ENCODE results near the gene TET3. TPM values are rescaled to one million over a fixed set of nuclear protein-coding genes. Genes with fewer than 3 reads are reported as not detected.

TET3 gene
- total RNA-seq, 1 donor from 2014 or later = 21.5 TPM

DNA sequence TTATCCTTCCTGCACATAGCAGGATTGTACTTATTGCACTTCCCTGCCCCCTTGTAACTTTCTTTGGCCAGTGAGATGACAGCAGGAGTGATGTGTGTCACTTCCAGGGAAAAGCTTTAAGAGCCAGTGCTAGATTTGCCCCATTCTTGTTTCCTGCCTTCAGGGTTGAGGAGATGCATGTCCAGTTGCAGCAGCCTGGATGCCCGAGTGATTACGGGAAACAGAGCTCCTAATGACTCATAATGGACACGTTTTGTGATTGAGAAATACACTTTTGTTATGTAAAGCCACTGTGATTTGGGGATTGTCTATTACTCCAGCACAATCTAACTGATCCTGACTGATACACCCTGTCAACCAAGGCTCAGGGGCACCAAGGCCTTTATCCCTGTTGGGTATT lies 5.0 kb upstream of the TET3 start:
- TF ChIP-seq, protein P1, sequence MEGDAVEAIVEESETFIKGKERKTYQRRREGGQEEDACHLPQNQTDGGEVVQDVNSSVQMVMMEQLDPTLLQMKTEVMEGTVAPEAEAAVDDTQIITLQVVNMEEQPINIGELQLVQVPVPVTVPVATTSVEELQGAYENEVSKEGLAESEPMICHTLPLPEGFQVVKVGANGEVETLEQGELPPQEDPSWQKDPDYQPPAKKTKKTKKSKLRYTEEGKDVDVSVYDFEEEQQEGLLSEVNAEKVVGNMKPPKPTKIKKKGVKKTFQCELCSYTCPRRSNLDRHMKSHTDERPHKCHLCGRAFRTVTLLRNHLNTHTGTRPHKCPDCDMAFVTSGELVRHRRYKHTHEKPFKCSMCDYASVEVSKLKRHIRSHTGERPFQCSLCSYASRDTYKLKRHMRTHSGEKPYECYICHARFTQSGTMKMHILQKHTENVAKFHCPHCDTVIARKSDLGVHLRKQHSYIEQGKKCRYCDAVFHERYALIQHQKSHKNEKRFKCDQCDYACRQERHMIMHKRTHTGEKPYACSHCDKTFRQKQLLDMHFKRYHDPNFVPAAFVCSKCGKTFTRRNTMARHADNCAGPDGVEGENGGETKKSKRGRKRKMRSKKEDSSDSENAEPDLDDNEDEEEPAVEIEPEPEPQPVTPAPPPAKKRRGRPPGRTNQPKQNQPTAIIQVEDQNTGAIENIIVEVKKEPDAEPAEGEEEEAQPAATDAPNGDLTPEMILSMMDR (IDR thresholded peaks at IDR 0.05) = no peak
- intact Hi-C loops (cut with DNase I) = no loop called here
- Histone ChIP-seq H3K27me3 (ENCODE audit: low read depth) (no peaks in the 10 kb centered on the region), H3K9me3 (no peaks in the 10 kb centered on the region), H3K36me3 (no peaks in the 10 kb centered on the region), H3K27ac (no peak overlapping the region), H3K4me1 (peaks cover 54% of the 10 kb centered on the region), H3K4me3 (no peak overlapping the region)
- no peak for DNase-seq
- no peak for ATAC-seq

DNA sequence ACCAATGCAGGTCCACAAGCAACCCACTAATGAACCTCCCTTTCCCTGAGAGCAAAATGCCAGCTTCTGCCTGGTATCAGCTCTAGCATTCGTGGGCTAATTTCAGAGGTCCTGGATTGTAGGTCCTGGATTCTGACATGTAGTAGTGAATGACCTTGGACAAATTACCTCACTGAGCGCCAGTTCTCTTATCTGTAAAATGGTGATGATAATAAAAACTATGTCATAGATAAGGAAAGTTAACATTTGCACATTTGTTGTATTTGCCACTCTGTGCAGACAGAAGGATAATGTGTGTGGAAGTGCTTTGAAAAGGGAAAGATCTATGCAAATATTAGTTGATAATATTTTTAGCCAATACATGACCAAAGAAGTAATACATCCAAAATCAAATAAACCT lies 4.1 kb upstream of the TET3 start:
- ATAC-seq = no peak
- TF ChIP-seq, protein P1 (IDR thresholded peaks at IDR 0.05) = no peak
- Histone ChIP-seq H3K36me3 (no peaks in the 10 kb centered on the region), H3K9me3 (no peaks in the 10 kb centered on the region), H3K4me1 (peaks cover 54% of the 10 kb centered on the region), H3K4me3 (peak overlapping the region; percentile 42), H3K27ac (no peak overlapping the region), H3K27me3 (ENCODE audit: low read depth) (no peaks in the 10 kb centered on the region)
- no peak for DNase-seq
- intact Hi-C loops (cut with DNase I) = no loop called here

DNA sequence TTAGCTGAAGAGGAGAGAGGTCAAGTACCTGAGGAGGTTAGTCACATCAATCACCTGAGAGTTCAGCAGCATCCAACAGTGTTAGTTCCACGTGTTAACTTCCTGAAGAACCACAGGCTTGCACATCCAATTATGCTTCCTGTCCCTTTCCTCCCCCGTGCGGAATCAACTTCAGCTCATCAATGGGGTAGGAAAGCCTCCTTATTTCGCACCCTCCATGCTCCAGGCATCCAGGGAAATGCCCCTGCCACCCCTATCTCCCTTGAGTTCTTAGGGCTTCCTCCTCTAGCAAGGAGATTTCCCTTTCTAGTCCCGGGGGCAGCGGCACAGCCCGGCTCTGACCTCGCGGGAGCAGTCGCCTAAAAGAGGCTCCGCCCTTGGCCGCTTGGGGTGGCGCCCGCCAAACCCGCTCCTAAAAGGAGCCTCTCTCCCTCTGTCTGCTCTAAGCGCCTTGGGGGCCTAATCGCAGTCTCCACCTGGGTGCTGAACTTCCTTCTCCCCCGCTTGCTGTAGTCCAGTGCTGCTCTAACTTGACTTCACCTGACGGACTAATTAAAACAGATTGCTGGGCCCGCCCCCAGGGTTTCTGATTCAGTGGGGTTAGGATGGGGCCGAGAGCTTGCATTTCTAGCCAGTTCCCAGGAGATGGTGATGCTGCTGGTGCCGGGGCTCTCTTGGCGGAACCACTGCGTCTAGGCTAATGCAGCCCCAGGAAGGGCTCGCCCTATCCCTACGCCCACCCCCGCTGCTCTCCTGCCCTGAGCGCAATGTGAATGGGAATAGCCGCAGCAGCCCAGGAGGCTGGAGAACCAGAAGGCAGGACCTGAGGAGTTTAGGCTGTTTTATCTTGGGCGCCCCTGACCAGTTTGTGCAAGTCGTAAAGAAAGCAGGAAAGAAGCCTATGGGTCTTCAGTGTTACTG lies 3.4 kb upstream of the TET3 start:
- TF ChIP-seq, protein P1 (IDR thresholded peaks at IDR 0.05) = no peak
- Histone ChIP-seq H3K36me3 (no peaks in the 10 kb centered on the region), H3K4me1 (peaks cover 62% of the 10 kb centered on the region), H3K27ac (peak overlapping the region; percentile 92), H3K9me3 (no peaks in the 10 kb centered on the region), H3K27me3 (ENCODE audit: low read depth) (no peaks in the 10 kb centered on the region), H3K4me3 (peak overlapping the region; percentile 42)
- intact Hi-C loops (cut with DNase I) = no loop called here
- DNase-seq = peak; percentile 76
- peak; percentile 31 to 35 for ATAC-seq

DNA sequence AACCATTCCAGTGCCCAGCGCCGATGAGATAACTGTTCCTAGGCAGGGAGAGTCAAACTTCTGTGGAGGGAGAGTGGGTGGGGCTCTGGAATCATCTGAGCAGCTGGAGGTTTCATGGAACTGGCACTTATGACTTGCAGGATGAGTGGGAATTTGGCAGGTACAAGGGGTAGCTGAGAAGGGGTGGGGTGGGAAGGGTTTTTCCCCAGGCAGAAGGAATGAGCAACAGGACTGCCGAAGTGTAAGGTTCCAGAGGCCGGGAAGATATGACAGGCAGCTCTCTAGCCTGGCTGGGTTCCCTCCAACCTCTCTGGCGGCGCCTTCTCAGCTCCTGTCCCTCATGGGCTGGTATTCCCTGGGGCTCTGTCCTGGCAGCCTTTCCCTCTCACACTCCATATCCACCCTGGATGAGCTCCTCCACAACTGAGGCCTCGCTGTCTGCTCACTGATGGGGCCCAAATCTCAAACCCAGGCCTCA lies 2.5 kb upstream of the TET3 start:
- peak overlapping the region; percentile 92 for H3K27ac ChIP-seq
- ATAC-seq (peak in 1 of 2 donors; percentile 5), DNase-seq (no peak)
- H3K4me1 ChIP-seq = peaks cover 70% of the 10 kb centered on the region
- no peaks in the 10 kb centered on the region for H3K36me3 ChIP-seq
- intact Hi-C loops (cut with DNase I) = no loop called here
- no peaks in the 10 kb centered on the region for H3K9me3 ChIP-seq
- no peaks in the 10 kb centered on the region for H3K27me3 ChIP-seq (ENCODE audit: low read depth)
- TF ChIP-seq, protein P1 (IDR thresholded peaks at IDR 0.05) = no peak
- no peak overlapping the region for H3K4me3 ChIP-seq

DNA sequence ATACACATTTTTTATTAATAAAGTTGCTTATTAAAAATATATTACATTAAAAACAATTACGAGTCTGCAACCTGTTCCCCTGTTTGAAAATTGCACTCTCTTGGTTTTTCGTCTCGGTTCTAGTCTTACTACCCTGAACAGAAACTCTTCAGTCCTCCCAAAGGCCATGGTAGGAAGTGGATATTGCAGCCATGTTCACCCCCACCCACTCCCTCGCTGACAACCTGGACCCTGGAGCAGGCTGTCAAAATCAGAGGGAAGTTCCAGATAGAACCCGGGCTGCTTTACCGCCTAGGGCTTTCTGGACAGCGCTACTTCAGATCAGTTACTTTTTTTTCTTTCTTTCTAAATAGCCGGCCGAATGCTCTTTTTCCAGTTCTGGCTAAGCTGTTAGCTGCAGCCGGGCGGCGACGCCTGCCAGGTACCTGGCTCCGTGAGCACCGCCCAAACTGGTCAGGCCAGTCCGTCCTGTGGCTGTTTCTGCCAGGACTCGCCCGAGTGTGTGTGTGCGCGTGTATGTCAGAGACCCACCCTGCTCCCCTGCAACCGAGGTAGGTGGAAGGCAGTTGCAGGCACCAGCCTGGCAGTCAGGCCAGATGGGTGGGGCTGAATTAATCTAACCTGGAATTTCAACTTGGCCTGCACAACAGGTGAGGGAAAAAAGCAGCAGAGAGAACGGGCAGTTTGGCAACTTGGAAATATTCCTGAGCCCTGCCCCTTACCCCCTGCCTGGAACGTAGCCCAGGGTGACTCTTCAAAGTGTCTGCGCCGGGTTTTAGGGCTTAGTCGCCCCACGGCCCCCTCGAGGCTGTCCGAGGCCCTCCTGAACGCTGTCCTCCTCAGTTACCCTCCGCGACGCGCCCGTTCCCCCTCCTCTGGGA lies 1.1 kb upstream of the TET3 start:
- peak overlapping the region; percentile 92 for H3K27ac ChIP-seq
- intact Hi-C loops (cut with DNase I) = no loop called here
- DNase-seq = peak; percentile 96
- TF ChIP-seq, protein P1 (IDR thresholded peaks at IDR 0.05) = no peak
- no peaks in the 10 kb centered on the region for H3K27me3 ChIP-seq (ENCODE audit: low read depth)
- peak overlapping the region; percentile 68 for H3K4me3 ChIP-seq
- H3K36me3 ChIP-seq = no peaks in the 10 kb centered on the region
- ATAC-seq = peak; percentile 87 to 89
- H3K9me3 ChIP-seq = no peaks in the 10 kb centered on the region
- peaks cover 84% of the 10 kb centered on the region for H3K4me1 ChIP-seq
